A673 (cell line): ENCODE measurements around the gene NPSR1. TPM values are rescaled to one million over a fixed set of nuclear protein-coding genes. Genes with fewer than 3 reads are reported as not detected.

Source experiments
- BruUV-seq: library from RNA; stranded (reverse); fragments of 400-500 nt; replicated peaks from 2 replicates; lab custom pipeline; 2021; lab: Mats Ljungman, UMichigan
- CTCF ChIA-PET: fragments of 300-600 bp; sonication (Branson Sonifier 250); formaldehyde crosslinking; loops from one replicate; lab custom pipeline; 2022; ENCODE audit warnings: antibody characterized with exemption; lab: Charles Lee
- POLR2A ChIA-PET: fragments of 300-600 bp; sonication (Branson Sonifier 250); formaldehyde crosslinking; loops from one replicate; lab custom pipeline; 2022; ENCODE audit warnings: antibody characterized with exemption; ENCODE audit not compliant: low non-redundant PET; lab: Charles Lee
- DNase-seq: peaks from one replicate; pipeline ENCODE4 v3.0.0-alpha.2; 2015; ENCODE audit warnings: low spot score
- H3K27ac ChIP-seq: fragments of 200-600 bp; sonication (generic); 2 replicates; pipeline ENCODE4 v1.5.1; 2016; ENCODE audit warnings: mixed run types, low read depth, mild to moderate bottlenecking, mixed read lengths, antibody characterized with exemption, low read length; ENCODE audit not compliant: poor library complexity, severe bottlenecking
- H3K27me3 ChIP-seq: fragments of 200-600 bp; sonication (generic); replicated peaks from 2 replicates; pipeline ENCODE4 v1.6.1; 2017; ENCODE audit warnings: mixed run types, low read depth, mild to moderate bottlenecking, mixed read lengths, antibody characterized with exemption, low read length; ENCODE audit not compliant: insufficient read depth, poor library complexity
- H3K36me3 ChIP-seq: fragments of 200-600 bp; sonication (generic); 2 replicates; pipeline ENCODE4 v1.6.1; 2016; ENCODE audit warnings: mixed run types, mild to moderate bottlenecking, mixed read lengths, antibody characterized with exemption, low read length; ENCODE audit not compliant: insufficient read depth, poor library complexity, severe bottlenecking
- H3K4me1 ChIP-seq: fragments of 200-600 bp; sonication (generic); 2 replicates; pipeline ENCODE4 v1.6.1; 2017; ENCODE audit warnings: mixed run types, mild to moderate bottlenecking, mixed read lengths, antibody characterized with exemption, low read length; ENCODE audit not compliant: insufficient read depth, poor library complexity, severe bottlenecking
- H3K4me3 ChIP-seq: fragments of 200-600 bp; sonication (generic); 2 replicates; pipeline ENCODE4 v1.5.1; 2016; ENCODE audit warnings: low read depth, mixed run types, mild to moderate bottlenecking, mixed read lengths, low read length; ENCODE audit not compliant: poor library complexity, severe bottlenecking
- H3K9me3 ChIP-seq: fragments of 200-600 bp; sonication (generic); 2 replicates; pipeline ENCODE4 v1.6.1; 2016; ENCODE audit warnings: mixed run types, low read depth, mild to moderate bottlenecking, mixed read lengths, antibody characterized with exemption, low read length; ENCODE audit not compliant: poor library complexity, severe bottlenecking
- EZH2 ChIP-seq: fragments of 200-600 bp; sonication (generic); IDR thresholded peaks from 2 replicates; pipeline ENCODE4 v1.6.1; 2017; ENCODE audit warnings: borderline replicate concordance, low read depth, mild to moderate bottlenecking, mixed read lengths, antibody characterized with exemption, low read length; ENCODE audit not compliant: poor library complexity, severe bottlenecking
- intact Hi-C: fragments of 100-400 bp; cut with micrococcal nuclease; formaldehyde crosslinking; loops from one replicate; pipeline ENCODE4 v1.10.0; 2022; ENCODE audit not compliant: unreplicated experiment
- total RNA-seq: library from RNA; stranded (reverse); gene quantifications from 2 replicates; pipeline ENCODE4 v1.2.3, GENCODE V29; 2021
- TF ChIP-seq, protein P1 (sequence below): fragments of 300-800, 200-600 bp; sonication (generic); conservative IDR thresholded peaks from 2 replicates; pipeline ENCODE4 v1.5.1; 2017; ENCODE audit warnings: low read depth, mild to moderate bottlenecking, antibody characterized with exemption, low read length, moderate library complexity, mixed read lengths

NPSR1 gene
- total RNA-seq, 1 experiment from 2014 or later, result not detected

- no peak overlapping the region for H3K4me3 ChIP-seq
- ChIA-PET CTCF (no interaction called here), POLR2A (no interaction called here)
- TF ChIP-seq, protein P1, sequence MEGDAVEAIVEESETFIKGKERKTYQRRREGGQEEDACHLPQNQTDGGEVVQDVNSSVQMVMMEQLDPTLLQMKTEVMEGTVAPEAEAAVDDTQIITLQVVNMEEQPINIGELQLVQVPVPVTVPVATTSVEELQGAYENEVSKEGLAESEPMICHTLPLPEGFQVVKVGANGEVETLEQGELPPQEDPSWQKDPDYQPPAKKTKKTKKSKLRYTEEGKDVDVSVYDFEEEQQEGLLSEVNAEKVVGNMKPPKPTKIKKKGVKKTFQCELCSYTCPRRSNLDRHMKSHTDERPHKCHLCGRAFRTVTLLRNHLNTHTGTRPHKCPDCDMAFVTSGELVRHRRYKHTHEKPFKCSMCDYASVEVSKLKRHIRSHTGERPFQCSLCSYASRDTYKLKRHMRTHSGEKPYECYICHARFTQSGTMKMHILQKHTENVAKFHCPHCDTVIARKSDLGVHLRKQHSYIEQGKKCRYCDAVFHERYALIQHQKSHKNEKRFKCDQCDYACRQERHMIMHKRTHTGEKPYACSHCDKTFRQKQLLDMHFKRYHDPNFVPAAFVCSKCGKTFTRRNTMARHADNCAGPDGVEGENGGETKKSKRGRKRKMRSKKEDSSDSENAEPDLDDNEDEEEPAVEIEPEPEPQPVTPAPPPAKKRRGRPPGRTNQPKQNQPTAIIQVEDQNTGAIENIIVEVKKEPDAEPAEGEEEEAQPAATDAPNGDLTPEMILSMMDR, result no peak
- no peak for TF ChIP-seq EZH2
- H3K9me3 ChIP-seq, result no peaks in the 10 kb centered on the region
- no peaks in the 10 kb centered on the region for H3K4me1 ChIP-seq
- H3K27ac ChIP-seq, result no peak overlapping the region
- peaks cover 3% of the 10 kb centered on the region for H3K27me3 ChIP-seq
- intact Hi-C loops, result no loop called here
- no peak for DNase-seq
- no TSS peak for BruUV-seq
- no peaks in the 10 kb centered on the region for H3K36me3 ChIP-seq
Measured at GRCh38 chr7:34727464-34727995, 69.5 kb downstream of the NPSR1 start.

DNA sequence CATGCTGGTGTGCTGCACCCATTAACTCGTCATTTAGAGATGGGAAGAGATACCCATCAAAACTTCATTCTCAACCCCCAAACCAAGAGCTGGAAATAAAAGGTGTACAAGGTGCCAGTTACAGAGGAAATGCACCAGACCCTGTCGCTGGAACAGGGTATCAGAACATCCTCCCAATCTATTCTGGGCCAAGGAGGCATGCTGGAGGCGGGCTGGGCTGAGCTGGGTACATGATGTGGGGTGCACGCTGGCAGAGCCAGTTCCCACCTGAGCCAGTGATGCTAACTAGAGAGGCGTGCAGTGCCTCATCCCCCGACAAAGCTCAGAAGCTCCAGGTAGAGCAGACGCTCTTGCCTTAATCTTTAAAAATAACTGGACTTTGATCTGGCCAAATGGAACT lies 70.1 kb downstream of the NPSR1 start:
- BruUV-seq, result no TSS peak
- no peaks in the 10 kb centered on the region for H3K4me1 ChIP-seq
- CTCF ChIA-PET, result no interaction called here

DNA sequence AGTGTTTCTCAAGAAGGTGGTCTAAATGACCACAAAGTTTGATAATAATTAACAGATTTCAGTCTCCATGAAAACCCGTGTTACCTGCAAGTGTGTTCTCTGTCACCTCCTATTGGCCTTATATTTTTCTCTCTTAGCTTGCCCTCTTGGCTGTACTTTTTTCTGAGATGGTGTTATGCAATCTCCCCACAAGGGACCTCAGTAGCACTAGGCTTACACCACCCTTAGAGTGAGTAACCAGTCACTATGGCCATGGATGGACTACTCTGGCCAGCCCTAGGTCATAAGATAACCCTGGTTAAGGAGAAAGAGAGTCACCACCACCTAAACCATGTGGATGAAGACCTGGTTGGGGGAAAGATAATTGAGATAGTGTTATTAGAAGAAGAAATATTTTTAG lies 76.8 kb downstream of the NPSR1 start:
- Histone ChIP-seq H3K36me3 (no peaks in the 10 kb centered on the region), H3K4me3 (no peak overlapping the region)
- POLR2A ChIA-PET, result no interaction called here

More for the DNA sequence above, 70.1 kb downstream of the NPSR1 start:
- POLR2A ChIA-PET, result no interaction called here
- intact Hi-C loops, result no loop called here
- Histone ChIP-seq H3K27me3 (peaks cover 3% of the 10 kb centered on the region), H3K4me3 (no peak overlapping the region), H3K9me3 (no peaks in the 10 kb centered on the region), H3K36me3 (no peaks in the 10 kb centered on the region), H3K27ac (no peak overlapping the region)
- no peak for DNase-seq
- TF ChIP-seq, protein P1, result no peak
- TF ChIP-seq EZH2, result no peak

More for the DNA sequence above, 76.8 kb downstream of the NPSR1 start:
- intact Hi-C loops, result no loop called here
- H3K27ac ChIP-seq, result no peak overlapping the region
- no peak for DNase-seq
- no TSS peak for BruUV-seq
- peaks cover 18% of the 10 kb centered on the region for H3K27me3 ChIP-seq
- no peak for TF ChIP-seq EZH2
- TF ChIP-seq, protein P1, result no peak
- H3K9me3 ChIP-seq, result no peaks in the 10 kb centered on the region
- H3K4me1 ChIP-seq, result no peaks in the 10 kb centered on the region
- CTCF ChIA-PET, result no interaction called here
